HG02852 (cell line): ENCODE measurements around the gene FADS2.

Experiments
- ATAC-seq: cut with Tn5 transposase; IDR thresholded peaks from one replicate; pipeline ENCODE4 v1.9.1; 2021; ENCODE audit warnings: mild to moderate bottlenecking, moderate library complexity; ENCODE audit not compliant: unreplicated experiment

Gene FADS2

GRCh38 chr11:61902313-61902712 is 74.2 kb downstream of the FADS2 start:
- ATAC-seq, result no peak

- ATAC-seq, result no peak
These were observed 75.7 kb downstream of the FADS2 start for GRCh38 chr11:61903845-61904244.

GRCh38 chr11:61904539-61905048 is 76.5 kb downstream of the FADS2 start:
- ATAC-seq, result no peak

GRCh38 chr11:61905067-61905696 is 77.1 kb downstream of the FADS2 start:
- ATAC-seq, result no peak

- ATAC-seq, result no peak
These were observed 77.9 kb downstream of the FADS2 start for GRCh38 chr11:61905801-61906521.

DNA sequence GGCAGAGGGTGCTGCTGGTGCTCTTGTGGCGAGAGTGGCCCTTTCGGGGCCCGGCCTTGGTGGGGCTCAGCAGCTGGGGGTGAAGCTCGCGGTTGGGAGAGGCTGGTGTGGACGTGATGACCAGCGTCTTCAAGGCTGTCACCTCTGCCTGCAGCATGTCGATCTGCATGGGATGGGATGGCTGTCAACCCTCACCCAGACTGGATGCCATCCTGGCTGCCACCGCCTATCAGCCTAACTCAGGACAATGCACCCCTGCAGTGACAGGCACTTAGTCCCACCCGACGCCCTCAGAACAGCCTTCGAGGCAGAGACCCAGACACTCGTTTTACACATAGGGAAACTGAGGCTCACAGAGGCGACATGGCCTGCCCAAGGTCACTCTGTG is 78.4 kb downstream of the FADS2 start:
- ATAC-seq, result no peak

- no peak for ATAC-seq
These were observed 79.2 kb downstream of the FADS2 start for GRCh38 chr11:61907282-61907681.

DNA sequence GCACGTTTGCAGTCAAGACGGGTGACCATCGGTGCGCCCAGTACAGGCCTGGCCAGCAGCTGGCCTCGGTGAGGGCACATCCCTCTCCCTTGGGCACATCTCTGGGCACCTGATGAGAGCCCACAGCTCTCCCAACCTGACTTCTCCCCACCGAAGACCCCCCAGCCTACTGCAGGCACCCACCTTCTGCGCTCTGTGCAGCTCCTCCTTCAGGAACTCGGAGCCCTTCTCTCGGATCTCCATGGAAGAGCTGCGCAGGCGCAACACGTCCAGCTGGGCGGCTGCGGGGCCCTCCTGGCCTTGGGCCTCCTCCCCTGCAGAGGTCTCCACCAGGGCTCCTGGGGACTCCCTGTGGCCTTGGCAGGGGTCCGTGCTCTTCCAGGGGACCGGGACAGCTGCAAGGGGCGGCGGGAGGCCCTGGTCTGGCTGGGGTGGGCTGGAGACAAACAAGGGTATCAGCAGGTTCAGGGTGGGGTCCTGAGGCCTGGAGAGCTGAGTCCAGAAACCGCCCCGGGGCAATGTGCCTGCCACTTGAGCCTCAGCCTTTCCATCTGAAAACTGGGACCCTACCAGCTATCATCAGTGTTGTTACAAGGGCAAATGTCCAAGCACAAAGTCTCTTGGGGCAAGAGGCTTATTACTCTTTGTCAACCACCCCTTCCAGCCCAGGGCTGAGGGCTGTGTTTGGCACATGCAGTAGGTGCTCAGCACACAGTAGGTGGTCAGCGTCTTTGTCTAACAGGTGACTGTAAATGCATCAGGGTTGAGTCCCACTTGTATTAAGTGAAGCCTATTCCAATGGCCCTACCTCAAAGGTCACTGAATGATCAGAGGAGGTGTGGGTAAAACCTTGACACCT is 80.0 kb downstream of the FADS2 start:
- no peak for ATAC-seq

GRCh38 chr11:61908730-61909316 is 80.7 kb downstream of the FADS2 start:
- no peak for ATAC-seq

DNA sequence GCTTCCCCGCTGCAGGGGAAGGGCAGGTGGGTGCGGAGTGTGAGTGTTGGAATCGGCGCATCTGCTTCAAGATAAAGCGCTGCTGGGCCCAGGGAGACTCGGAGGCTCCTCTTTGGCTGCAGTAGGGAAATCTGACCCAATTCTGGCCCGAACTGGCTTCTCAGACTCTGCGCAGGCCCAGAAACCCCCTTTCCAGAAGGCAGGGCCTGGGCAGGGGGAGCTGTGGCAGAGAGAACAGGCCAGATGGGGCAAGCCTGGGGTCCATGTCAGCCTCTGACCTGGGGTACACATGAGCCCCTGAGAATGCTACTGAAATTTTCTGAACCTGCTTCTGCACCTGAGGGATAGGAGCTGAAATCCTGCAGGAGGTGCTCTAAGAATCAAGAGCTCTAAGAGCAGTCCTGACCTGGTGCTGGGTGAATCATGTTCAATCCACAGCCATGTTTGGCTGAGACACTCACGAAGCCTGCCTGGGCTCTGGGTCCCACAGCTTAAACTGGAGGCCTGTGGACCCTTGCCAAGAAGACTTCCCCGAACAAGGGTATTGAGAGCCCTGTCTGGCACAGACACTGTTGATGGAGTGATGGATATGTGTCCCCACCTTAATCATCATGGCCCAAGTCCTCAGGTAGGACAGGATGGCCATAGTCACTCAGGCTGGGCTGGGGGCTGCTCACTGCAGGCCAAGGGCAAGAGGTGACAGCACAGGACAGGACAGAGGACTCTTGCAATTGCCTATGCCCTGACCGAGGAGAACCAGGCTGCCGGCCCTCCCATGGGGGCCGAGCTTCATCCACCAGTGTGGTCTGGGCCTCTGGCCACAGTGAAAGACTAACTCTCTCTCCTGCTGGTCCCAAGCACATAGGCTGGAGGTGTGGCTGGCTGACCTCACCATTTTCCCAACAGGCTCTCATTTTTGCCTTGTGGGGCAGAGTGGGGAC is 82.4 kb downstream of the FADS2 start:
- no peak for ATAC-seq

GRCh38 chr11:61911128-61911700 is 83.1 kb downstream of the FADS2 start:
- ATAC-seq, result no peak

DNA sequence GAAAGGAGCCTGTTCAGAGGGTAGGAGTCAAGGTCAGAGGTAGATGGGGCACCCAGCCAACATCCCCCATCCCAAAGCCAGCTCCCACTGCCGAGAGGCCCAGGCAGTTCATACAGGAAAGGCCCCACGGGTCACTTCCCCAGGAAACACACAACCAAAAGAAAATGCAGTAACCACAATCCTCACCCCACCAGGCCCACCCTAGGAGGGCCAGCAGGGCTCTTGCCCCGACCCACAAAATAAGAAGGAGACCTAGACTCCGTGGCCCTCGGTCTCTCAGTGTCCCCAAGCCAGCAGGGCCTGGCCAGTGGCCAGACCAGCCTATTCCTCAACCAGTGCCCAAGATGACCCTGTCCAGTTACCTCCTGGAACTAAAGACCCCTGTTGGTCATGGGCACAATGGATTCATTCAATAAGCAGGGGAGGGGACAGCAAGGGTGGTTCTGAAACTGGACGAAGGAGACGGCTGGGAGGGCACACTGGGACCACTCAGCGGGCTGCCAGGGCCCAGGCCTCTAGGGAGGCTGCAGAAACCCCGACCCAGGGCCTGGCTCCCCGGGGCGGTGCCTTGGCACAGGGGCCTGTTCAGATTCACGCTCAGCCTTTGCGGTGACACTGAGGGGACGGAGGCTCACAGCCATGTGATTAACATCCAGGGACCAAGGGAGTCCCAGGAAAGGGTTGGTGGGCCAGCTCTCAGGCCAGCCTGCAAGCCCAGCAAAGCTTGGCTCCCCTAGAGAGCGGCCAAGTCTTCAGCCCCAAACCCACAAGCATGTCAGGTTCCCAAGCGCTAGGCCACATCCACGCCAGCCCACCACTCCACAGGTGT is 83.8 kb downstream of the FADS2 start:
- no peak for ATAC-seq

- ATAC-seq, result no peak
These were observed 84.4 kb downstream of the FADS2 start for GRCh38 chr11:61912530-61912898.

DNA sequence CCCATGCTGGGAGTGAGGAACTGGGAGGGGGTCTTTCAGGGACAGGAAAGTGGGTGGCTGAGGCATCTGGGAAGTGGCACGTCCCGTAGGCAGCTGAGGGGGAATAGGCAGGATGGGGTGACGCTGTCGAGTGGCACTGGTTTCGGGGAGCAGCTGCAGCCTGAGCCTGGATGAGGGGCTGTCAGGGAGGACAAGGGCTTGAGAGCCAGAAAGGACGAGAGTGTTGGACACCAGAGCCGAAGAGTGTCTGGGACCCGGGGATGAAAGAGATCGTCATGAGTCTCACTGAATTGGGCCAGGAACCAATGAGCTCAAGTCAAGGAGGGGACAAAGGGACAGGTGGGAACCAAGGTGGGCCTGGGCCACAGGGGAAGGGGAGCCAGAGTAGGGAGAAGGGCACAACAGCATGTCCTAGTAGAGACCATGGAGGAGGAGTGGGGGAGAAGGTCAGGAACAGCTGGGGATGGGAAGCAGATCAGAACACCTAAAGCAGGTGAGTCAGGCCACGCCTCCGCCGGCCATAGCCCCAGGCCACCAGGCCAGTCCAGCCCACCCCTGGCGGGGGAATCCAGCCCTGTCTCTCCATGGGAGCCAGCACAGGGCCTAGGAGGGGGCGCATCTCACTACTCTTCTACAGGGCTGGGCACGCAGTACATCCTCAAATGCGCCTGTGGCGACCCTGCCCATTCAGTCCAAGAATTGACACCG is 85.0 kb downstream of the FADS2 start:
- ATAC-seq, result no peak

DNA sequence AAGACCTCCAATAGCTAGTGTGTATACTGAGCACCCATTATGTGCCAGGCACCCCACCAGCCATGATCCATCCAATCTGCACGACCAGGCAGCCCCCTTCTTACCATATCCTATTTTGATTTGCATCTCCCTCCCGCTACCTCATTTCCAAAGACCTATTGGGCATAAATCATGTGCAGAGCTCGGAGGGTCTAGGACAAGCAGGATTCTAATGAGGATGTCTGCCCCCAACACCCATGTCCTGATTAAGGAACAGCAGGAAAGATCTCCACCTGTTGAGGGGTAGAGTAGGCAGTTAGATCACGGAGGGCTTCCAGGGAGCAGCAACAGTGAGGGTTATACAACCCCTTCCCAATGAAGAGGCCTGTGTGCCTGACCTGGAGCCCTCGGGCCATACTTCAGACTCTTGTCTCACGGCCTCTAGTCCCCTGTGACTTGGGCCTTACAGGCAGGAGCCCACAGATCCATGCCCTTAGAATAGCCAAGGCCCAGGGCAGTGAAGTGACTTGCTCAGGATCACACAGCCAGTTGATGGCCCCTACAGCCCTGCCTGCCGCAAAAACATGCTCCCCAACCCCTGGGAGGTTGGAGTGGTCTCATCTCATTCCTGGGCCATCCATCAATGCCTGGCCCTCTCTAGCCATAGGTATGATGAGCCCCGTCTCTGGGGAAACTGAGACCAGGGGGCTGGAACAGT is 85.7 kb downstream of the FADS2 start:
- no peak for ATAC-seq

DNA sequence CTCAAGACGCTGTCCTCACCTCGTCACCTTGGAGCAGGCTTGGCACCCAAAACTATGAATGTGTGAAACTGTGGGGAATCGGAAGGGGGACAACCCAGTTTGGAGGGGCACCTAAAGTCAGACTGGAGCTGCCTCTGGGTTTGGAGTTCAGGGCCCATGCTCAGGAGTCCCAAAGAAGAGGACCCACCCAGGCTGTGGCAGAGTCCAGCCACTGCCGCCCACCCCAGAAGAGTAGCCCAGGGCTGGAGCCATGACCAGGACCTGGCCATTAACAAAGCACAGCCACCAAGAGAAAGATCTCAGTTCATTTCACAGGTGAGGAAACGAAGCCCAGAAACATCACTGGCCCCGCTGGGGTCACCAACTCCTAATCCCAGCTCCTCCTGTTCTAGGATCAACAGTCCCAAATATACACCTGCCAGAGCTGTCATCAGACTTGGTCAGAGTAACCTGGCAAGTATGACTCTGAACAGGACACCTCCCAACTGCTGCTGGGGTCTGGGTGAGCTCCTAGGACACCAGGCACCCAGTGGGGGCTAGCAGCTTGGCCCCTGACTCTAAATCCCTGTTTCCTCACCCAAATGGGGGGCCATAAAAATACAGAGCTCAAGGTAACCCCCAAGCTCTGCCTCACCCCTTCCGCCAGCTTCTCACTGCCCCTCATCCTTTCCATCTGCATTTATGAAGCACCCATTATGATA is 86.5 kb downstream of the FADS2 start:
- no peak for ATAC-seq

DNA sequence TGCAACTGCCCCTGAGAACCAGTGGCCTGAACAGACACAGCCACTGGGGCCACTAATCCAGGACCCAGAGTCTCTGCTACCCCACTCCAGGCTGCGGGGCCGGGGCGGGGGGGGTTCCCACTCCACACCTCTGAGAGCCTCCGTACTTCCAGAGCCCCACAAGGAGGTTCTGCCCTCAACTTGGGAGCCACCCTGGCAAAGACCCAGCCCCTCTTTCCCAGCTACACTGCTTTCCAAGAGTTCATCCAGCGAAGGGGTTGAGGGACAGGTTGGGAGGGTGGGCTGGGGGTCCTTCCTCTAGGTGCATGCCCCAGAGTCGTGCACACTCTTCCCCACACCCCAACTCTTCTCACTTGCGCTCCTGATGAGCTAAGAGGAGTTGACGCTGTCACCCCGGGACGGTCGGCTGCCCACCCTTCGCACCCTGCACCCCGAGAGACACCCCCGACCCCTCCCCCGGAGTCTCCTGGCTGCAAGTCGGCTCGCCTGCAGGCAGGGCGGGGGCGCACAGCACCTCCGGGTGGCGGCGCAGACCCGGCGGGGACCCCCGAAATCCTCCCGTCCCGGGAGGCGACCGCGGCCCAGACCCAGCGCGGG is 88.7 kb downstream of the FADS2 start:
- ATAC-seq, result no peak
